HG03575 (cell line): ENCODE data around the gene ANKRD26.

Experiments used
- ATAC-seq: cut with Tn5 transposase; IDR thresholded peaks from one replicate; pipeline ENCODE4 v1.9.1; 2021; ENCODE audit not compliant: unreplicated experiment, insufficient number of reproducible peaks, low FRiP score; ENCODE audit errors: extremely low read depth

Gene ANKRD26

DNA sequence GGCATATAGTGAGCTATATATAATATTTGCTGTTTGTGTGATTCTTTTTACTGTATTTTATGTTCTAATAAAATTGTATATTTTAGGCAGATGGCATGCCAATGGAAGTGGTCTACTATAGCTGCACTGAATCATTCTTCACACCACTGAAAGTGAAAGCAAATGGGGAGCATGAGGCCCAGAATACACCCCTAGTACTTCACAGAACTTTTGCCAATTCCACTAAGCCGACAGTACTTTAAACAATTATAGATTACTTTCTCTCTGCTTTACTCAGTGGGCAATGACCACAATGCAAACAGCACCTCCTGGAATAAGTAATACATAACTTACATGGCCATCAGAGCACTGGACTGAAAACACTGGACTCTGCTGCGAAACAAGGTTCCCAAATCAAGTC lies 70.2 kb downstream of the ANKRD26 start:
- no peak for ATAC-seq

DNA sequence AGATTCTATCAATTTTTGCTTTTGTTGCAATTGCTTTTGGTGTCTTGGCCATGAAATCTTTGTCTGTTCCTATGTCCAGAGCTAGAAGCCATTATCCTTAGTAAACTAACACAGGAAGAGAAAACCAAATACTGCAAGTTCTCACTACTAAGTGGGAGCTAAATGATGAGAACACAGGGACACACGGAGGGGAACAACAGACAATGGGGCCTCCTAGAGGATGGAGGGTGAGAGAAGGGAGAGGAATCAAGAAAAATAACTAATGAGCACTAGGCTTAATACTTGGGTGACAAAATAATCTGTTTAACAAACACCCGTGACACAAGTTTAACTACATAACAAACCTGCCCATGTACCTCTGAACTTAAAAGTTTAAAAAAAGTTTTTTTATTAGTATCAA lies 78.2 kb downstream of the ANKRD26 start:
- ATAC-seq: no peak

DNA sequence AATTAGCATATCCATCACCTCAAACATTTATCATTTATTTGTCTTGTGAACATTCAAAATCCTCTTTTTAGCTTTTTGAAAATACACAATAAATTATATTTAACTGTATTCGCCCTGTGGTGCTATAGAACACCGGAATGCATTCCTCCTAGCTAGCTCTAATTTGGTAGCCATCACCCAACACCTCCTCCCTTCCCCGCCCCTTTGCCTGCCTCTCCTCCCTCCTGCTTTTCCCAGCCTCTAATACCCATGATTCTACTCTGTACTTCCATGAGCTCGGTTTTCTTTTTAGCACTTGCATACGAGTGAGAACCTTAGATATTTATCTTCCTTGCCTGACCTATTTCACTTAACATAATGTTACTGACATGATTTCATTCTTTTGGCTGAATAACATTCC lies 80.1 kb downstream of the ANKRD26 start:
- ATAC-seq: no peak

DNA sequence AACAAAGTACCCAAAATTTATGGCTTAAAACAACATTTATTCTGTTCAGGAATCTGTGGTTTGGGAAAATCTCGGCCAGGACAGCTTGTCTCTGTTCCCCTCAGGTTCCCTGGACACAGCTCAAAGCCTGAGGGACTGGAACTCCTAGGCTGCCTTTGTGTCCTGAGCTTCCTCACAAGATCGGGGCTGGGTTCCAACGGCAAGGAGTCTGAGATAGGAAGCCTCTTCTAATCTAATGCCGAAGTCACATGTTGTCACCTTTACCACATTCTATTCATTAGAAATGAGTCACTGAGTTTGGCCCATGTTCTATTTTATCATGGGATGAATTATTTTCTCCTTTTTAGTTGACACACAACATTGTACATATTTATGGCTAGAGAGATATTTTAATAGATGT lies 80.5 kb downstream of the ANKRD26 start:
- ATAC-seq: no peak

DNA sequence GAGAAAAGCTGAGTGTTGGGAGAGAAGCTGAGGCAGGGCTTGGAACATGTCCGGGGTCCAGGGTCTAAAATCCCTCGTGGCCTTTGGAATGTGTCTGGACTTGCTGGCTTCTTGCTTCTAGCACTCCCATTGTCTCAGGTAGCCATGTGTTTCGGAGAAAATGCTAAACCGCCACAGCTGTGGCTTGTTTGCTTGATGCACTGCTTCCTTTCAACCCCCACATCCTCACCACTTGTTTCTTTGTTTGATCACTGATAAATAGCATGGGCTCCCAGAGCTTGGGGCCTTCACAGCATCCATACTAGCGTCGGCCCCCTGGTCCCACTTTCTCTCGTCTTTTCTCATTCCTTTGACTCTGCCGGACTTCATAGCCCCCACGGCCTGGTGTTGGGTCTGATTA lies 102.7 kb downstream of the ANKRD26 start:
- ATAC-seq: no peak

DNA sequence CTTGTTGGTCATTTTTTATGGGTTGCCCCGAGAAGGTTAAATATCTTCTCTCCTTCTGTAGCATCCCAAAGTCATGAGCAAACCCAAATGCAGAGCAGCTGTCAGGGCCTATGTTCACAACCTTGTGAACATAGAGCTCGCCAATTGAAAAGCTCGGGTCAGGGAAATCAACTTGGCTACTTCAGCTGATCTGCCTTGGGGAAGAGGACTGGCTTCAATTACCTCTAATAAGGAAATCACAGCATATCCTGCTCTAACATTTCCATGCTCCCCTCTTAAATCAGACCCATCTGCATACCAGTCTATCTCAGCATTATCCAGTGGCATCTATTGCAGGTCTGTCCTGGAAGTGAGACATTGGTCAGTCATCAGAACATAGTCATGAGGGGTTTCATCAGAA lies 105.6 kb downstream of the ANKRD26 start:
- ATAC-seq: no peak

DNA sequence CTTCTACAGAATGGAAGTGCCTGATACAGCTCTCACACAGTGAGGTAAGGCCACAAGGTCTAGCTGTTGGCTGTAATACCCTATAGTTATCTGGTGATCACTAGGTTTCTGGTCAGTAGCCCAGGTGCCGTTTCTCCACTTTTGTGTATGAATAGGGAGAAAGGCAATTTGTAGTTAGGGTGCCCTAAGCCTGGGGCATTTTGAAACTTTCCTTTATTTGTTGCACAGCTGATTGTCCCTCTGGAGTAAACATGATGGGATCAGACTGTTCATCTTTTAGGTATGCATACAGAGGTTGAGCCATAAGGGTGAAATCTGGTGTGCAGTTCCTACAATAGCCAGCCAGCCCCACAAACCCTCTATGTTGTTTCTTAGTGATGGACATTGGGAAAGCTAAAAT lies 112.4 kb downstream of the ANKRD26 start:
- no peak for ATAC-seq

DNA sequence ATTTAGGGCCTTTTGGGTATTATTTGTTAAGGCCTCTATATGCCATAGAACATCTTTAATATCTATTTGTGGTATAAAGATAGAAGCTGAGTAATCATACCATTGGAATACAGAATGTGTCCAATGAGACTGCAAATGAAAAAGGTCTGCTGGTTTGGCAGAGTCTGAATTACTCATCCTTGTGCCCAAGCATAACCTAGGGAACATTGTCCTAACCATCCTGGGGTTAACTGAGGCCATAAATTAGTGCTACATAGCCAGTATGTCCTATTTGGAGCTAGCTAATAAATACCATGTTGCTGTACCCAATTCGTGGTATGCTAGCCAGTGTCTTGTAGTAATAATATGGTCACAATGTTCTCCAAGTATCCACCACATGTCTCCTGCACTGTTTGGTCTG lies 117.1 kb downstream of the ANKRD26 start:
- ATAC-seq: no peak

DNA sequence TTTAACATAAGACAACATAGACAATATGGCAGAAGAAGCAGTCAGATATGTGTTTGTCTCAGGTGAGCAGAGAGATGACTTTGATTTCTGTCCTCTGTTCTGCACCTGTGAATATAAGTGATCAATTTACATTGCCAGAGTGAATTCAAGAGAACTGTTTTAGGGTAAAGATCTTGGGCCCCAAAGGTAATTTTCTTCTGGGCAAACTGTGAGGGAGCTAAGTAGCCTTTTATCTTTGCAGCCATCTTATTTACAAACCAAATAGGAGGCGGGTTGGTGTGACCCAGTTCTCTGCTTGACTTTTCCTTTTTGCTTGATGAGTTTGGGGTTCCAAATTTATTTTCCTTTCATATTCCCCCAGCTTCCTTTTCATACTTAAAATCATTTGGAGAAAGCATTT lies 118.2 kb downstream of the ANKRD26 start:
- ATAC-seq: no peak

DNA sequence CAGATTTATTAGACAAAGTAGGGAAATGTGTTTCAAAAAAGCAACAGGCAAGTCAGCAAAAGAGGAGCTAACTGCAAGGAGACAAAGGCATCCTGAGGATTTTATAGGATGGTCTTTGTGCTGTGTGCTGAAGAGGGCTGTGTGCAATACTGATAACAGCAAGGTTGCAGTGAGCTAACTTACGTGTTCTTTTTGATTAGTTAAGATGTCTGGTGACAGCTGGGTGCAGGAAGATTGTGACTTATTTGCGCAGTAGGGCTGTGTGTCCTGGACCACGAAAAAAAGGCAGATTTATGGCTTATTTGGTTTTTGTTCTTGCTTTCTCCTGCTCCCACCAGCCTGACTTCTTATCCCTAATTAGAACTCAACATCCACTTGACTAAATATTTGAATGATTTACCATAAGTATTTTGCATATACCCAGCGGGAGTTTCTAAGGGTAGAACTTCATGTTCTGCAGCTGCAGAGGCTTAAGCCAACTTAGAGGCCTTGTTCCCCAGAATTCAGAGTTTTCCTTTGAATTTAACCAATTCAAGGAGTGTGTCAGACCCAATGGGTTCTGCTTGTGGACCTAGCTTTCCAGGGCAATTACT lies 119.0 kb downstream of the ANKRD26 start:
- ATAC-seq: no peak

DNA sequence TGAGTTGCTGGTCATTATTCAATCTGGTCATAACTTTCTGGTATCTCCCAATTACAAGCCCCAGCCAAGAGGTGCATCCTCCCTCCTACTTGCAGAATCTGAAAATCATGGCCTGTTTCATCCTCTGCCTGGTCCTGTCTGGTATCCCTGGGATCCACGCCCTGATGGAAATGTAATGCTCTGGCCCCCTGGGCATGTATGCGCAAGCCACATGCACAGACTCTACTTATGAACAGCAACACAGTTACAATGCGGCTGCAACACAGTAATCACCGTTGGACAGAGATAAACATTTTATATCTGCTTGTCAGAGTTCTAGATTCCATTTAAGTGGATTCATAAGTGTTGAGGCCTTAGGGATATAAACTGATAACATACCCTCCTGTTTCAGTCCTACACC lies 121.8 kb downstream of the ANKRD26 start:
- no peak for ATAC-seq

DNA sequence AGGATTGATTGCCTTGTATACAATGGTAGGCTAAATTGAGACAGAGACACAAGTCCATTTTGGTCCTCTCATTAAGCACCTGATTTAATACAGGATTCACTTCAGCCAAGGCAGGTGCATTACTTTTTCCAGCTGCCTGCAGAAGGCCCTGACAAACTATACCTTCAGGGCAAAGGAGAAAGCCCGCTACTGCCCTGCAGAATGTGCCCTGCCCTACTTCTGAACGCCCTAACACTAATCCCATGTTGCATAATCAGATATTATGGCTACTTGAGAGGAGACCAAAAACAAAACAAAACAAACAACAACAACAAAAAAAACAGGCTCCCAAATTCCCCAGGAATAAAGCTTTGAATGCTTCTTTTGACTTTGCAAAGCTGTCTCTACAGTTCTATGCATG lies 122.7 kb downstream of the ANKRD26 start:
- ATAC-seq: no peak

DNA sequence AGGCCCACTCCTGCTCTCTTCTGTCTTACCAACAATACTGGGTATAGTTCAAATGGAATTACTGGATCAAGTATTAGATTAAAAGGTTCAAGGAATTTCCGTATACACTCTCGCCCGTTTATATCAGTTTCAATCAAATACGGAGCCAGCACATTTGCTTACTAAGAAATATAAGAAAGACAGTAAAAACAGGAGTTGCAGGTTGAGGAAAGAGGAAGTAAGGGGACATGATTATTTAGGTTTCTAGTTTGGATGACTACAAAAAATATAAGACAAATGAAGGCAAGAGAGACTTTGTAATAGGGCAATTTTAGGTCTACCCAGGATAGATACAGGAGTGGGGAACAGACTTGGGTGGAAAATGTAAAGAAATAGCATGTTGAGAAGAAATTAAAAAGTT lies 129.6 kb downstream of the ANKRD26 start:
- no peak for ATAC-seq

DNA sequence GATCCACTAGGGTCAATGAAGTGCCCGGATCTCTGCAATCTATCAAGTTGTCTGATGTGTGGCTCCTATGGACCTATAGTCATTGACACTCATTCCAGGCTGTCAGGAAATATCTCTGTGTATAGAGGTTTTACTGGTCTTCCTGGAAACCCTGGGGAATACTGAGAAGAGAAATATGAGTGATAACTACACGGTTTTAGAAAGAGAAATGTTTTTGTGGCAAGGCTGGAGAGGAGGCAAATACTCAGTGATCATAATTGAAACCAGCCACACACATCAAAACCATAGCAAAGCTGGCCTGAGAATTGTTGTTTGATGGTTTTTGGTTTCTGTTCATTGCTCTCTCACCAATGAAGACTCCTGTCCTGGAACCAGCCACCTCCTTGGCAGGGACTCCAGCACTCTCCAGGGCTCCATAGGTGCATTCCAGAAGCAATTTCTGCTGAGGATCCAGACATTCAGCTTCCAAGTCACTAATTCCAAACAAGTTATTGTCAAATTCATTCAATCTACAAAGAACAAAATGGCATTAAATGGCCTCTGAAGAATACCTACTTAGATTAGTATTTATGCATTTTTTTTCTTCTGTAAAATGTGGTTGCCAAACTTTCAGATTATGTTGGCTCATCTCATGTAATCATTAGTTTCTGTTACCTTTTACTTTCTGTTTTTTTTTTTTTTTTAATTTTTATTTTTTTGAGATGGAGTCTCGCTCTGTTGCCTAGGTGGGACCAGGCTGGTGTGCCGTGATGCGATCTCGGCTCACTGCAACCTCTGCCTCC lies 131.0 kb downstream of the ANKRD26 start:
- peak; percentile 93 for ATAC-seq

DNA sequence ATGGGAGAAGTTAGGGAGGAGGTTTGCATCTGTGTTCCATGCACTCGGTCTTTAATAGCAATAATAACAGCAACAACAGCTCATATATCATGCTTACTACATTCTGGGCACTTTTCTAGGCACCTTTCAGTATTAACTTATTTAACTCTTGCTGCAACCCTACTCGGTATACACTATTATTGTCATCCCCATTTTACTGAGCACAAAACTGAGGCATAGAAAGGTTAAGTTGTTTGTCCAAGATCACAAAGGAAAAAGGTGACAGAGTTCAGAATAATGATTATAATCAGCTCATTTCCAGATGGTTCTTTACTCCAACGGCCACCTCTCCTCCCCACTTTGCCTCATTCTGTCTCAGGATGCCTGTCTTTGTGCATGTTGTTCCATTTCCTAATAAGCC lies 137.5 kb downstream of the ANKRD26 start:
- ATAC-seq: no peak

DNA sequence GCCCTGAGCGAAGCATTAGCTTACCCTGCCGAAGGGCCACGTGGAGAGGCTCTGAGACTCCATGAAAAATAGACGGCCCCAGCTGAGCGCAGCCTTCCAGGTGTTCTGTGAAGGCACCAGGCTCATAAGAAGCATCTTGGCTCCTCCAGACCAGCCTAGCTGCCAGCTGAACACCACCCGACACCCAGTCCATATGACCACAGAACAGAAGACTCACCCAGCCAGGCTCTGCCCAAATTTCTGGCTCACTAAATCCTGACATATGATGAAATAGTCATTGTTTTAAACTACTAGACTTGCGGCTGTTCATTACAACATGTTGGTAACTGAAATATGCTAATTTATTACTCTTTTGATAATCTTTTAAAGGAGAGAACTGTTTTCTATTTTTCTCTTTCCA lies 140.0 kb downstream of the ANKRD26 start:
- ATAC-seq: no peak

DNA sequence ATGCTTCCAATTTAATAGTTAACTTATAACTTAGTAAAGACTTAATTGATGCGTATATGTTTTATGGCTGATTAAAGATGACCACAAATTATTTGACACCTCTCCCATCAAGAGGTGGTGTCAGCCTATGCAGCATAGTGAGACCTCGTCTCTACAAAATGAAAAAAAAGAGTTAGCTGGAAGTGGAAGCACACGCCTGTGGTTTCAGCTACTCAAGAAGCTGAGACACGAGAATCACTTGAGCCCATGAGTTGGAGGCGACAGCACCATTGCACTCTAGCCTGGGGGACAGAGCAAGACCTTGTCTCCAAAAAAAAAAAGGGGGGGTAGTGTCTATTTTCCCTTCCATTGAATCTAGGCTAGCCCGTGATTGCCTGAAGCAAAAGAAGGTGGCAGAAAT lies 140.5 kb downstream of the ANKRD26 start:
- no peak for ATAC-seq
